Prostate gland (tissue), 2 donors: Measurements from ENCODE around the gene EIF4E.

ENCODE experiments used
- CTCF ChIP-seq, 4 experiments: fragments of 200-600 bp in 2 of 4; fragments of 450-650 bp in 2 of 4; sonication (generic) in 2 of 4; IDR thresholded peaks; 1 replicate in 3 of 4; 2 replicates in 1 of 4; pipeline ENCODE4 v1.5.1; 2016 to 2019; ENCODE audit warnings: antibody characterized with exemption in 4 of 4, mild to moderate bottlenecking in 2 of 4, moderate library complexity in 2 of 4
- POLR2A ChIP-seq: fragments of 450-650 bp; IDR thresholded peaks from one replicate; pipeline ENCODE4 v1.6.1; 2016; ENCODE audit warnings: antibody characterized with exemption, mild to moderate bottlenecking
- POLR2AphosphoS5 ChIP-seq: sonication (generic); formaldehyde crosslinking; IDR thresholded peaks from one replicate; pipeline ENCODE4 v1.6.1; 2017; ENCODE audit warnings: antibody characterized with exemption

GRCh38 chr4:98935633-98936032 lies 6.7 kb upstream of the EIF4E start:
- no peak for TF ChIP-seq CTCF (IDR thresholded peaks at IDR 0.05)
- no peak for TF ChIP-seq POLR2A
- no peak for TF ChIP-seq POLR2AphosphoS5
